Cardiac muscle cell (in vitro differentiated cells and primary cell): ENCODE results near the gene AGFG2. TPM values are rescaled to one million over a fixed set of nuclear protein-coding genes. Genes with fewer than 3 reads are reported as not detected.
A peak's percentile ranks its signal among the peaks of the same experiment; 100 is the strongest.

Source experiments
- DNase-seq, 2 donors: peaks; one replicate each; pipeline versions ENCODE4 v3.0.0 to v3.0.0-alpha.2; 2010 to 2017; ENCODE audit warnings: low read depth in 1 of 2, low spot score in 1 of 2
- H3K27ac ChIP-seq: fragments of 200-600 bp; sonication (generic); 2 replicates; pipeline ENCODE4 v1.5.1; 2016
- H3K27me3 ChIP-seq: fragments of 200-600 bp; sonication (generic); 2 replicates; pipeline ENCODE4 v1.6.0; 2016; ENCODE audit warnings: control low read depth
- H3K36me3 ChIP-seq: fragments of 200-600 bp; sonication (generic); 2 replicates; pipeline ENCODE4 v1.5.1; 2016; ENCODE audit warnings: control low read depth
- H3K4me1 ChIP-seq: fragments of 200-600 bp; sonication (generic); 2 replicates; pipeline ENCODE4 v1.8.1; 2017; ENCODE audit warnings: low read depth, mild to moderate bottlenecking, mixed run types
- H3K4me3 ChIP-seq: fragments of 200-600 bp; sonication (generic); 2 replicates; pipeline ENCODE4 v1.5.1; 2016; ENCODE audit warnings: mild to moderate bottlenecking
- H3K9me3 ChIP-seq: fragments of 200-600 bp; sonication (generic); 2 replicates; pipeline ENCODE4 v1.5.1; 2017; ENCODE audit warnings: low read depth, mild to moderate bottlenecking, control low read depth
- CTCF ChIP-seq: IDR thresholded peaks from 2 replicates; pipeline ENCODE4 v1.5.1; 2012; ENCODE audit warnings: low read depth, mild to moderate bottlenecking, low read length
- polyA plus RNA-seq: library from polyadenylated mRNA; unstranded; fragments of >200 nt; fragmentation: Nextera tagmentation; extraction: Ambion mirVana; gene quantifications from 2 replicates; pipeline ENCODE4 v1.2.1, GENCODE V29; 2016
- total RNA-seq: library from RNA; depleted of rRNA; stranded (reverse); fragments of >200 nt; gene quantifications from 2 replicates; pipeline ENCODE4 v1.2.3, GENCODE V29; 2016

Gene AGFG2
- total and polyA plus RNA-seq, 2 experiments from 2014 or later = 17.0 to 21.7 TPM

DNA sequence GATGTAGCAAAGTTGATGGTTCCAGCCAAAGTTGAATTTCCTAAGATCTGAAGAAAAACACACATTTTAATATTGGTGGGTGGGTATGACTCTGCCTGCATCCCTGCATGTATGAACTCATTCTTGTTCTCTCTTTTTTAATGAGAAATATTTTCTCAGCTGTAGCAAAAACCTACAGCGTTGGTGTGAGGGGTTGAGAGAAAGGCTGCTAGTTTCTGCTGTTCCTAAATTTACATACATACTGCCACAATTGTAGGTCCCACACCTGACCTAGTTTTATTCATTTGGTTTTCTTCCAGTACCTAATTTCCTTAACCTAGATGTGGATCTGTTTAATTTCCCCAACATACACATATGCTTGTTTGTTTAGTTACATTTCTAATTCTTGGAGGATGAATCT lies 4.6 kb downstream of the AGFG2 start:
- TF ChIP-seq CTCF = no peak
- no peak overlapping the region for H3K27ac ChIP-seq
- H3K4me3 ChIP-seq = no peak overlapping the region
- no peaks in the 10 kb centered on the region for H3K9me3 ChIP-seq
- no peak for DNase-seq
- H3K36me3 ChIP-seq = no peaks in the 10 kb centered on the region
- no peaks in the 10 kb centered on the region for H3K27me3 ChIP-seq
- H3K4me1 ChIP-seq = peaks cover 30% of the 10 kb centered on the region

DNA sequence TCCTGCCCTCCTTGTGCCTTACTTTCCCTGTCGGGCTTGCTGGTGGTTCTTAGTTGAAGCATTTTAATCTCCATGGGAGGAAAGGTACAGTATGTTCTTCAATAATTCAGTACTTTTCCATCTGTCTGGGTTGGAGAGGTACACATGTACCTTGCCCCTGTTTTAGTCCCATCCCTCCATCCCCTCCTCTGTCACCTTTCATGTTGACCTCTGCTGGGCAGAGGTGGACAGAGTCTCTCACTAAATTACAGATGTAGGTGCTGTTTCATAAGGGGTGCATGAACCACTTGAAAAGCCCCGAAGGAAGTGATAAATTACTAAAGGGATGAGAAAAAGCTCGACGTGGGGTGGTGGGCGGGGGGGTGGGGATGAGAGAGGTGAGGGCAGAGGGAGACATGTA lies 5.4 kb downstream of the AGFG2 start:
- Histone ChIP-seq H3K4me3 (no peak overlapping the region), H3K27ac (peak overlapping the region; percentile 83), H3K36me3 (no peaks in the 10 kb centered on the region), H3K9me3 (no peaks in the 10 kb centered on the region), H3K4me1 (peaks cover 30% of the 10 kb centered on the region), H3K27me3 (no peaks in the 10 kb centered on the region)
- TF ChIP-seq CTCF = no peak
- no peak for DNase-seq

DNA sequence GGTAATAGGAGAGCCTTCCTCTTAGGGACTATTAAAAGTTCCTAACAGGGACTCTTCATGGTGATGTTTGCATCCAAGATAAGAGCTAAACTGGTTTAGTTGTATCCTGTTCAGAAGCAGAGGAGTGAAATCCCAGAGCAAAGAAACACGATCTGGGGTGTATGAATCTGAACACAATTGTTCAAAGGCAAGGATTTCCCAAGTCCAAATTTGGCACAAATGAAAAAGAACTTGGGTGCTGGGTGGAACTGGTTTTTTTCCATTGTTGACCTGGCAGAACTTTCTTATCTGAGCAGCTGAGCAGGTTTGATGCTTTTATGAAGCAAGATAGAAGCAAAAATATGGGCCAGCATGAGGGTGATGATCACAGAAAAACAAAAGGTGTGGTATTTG lies 6.0 kb downstream of the AGFG2 start:
- DNase-seq = peak in 1 of 2 donors; percentile 47
- Histone ChIP-seq H3K9me3 (no peaks in the 10 kb centered on the region), H3K27ac (peak overlapping the region; percentile 83), H3K27me3 (no peaks in the 10 kb centered on the region), H3K4me1 (peaks cover 30% of the 10 kb centered on the region), H3K36me3 (no peaks in the 10 kb centered on the region), H3K4me3 (no peak overlapping the region)
- TF ChIP-seq CTCF = no peak

- Histone ChIP-seq H3K9me3 (no peaks in the 10 kb centered on the region), H3K4me3 (no peak overlapping the region), H3K27ac (peak overlapping the region; percentile 83), H3K4me1 (peaks cover 30% of the 10 kb centered on the region), H3K27me3 (no peaks in the 10 kb centered on the region), H3K36me3 (peaks cover 3% of the 10 kb centered on the region)
- TF ChIP-seq CTCF = peak; percentile 24
- DNase-seq = peak; percentile 55 to 91
These were observed 6.5 kb downstream of the AGFG2 start for GRCh38 chr7:100545360-100546128.

DNA sequence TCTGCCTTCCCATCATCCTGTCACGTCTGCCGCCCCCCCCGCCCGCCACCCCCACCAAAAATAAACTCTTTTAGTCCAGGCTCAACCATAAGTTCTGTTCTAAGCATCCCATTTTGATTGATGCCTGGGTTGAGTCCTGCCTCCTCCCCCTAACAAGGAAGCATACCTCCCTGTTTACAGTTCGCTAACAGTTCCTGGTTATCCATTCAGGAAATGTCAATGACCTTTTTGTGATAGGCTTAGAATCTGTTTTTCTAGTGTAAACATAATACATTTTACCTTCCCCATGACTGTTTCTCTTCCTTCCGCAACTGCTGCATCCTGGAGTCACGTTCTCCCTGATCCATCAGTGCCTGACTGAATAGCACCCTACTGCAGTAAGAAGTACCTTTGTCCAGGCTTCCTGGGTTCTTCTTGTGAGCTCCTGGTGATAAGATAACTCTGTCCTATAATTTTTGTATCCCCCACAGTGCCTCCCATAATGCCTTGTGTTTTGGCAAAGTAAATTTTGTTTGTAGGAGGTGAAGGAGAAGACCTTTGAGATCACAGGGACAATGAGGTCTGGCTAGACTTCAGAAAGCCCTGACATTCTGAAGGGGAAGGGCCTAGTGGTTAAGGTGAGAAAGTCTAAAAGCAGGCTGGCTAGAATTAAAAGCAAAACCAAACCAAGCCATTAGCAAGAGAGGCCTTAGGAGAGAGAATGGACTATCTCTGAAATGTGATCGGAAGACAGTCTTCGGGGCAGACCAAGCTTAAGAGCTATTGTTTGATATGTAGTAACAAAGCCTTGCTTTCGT lies 7.3 kb downstream of the AGFG2 start:
- H3K27me3 ChIP-seq = no peaks in the 10 kb centered on the region
- no peak overlapping the region for H3K4me3 ChIP-seq
- H3K36me3 ChIP-seq = peaks cover 4% of the 10 kb centered on the region
- no peaks in the 10 kb centered on the region for H3K9me3 ChIP-seq
- no peak for DNase-seq
- no peak for TF ChIP-seq CTCF
- peak overlapping the region; percentile 83 for H3K27ac ChIP-seq
- peaks cover 30% of the 10 kb centered on the region for H3K4me1 ChIP-seq
